NCI-H1092 (cell line): ENCODE data around the gene SLC24A2.

Experiments used
- DNase-seq: peaks from one replicate; lab custom pipeline; 2025; lab: John Stamatoyannopoulos, UW

Gene SLC24A2

DNA sequence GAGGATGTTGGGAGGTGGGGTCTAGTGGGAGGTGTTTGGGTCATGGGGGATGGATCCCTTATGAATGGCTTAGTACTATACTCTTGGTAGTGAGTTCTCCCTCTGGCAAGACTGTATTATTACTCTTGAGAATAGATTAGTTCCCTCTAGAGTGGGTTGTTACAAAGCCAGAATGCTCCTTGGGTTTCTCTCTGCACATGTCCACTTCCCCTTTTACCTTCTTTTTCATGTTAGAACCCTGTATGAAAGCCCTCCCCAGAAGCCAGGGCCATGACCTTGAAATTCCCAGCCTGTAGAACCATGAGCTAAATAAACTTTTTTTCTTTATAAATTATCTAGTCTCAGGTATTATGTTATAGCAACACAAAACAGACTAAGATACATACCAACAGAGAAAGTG is 31.1 kb downstream of the SLC24A2 start:
- no peak for DNase-seq

DNA sequence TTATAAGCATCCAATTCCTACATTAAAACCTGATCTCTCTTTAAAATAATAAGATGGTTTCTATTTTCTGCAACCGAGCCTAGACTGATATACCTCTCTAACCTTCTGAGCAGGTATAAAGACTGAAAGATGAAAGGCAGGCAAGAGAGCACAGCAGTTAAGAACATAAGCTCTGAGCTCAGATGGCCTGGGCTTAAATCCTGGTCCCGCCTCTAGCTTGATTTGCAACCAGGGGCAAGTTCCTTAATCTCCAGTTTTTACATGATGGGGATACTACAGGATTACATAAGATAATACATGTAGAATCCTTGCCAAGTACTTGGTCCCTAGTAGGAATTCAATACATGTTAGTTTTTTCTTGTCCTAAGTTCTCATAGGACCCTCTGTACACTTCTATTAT is 33.9 kb downstream of the SLC24A2 start:
- no peak for DNase-seq

DNA sequence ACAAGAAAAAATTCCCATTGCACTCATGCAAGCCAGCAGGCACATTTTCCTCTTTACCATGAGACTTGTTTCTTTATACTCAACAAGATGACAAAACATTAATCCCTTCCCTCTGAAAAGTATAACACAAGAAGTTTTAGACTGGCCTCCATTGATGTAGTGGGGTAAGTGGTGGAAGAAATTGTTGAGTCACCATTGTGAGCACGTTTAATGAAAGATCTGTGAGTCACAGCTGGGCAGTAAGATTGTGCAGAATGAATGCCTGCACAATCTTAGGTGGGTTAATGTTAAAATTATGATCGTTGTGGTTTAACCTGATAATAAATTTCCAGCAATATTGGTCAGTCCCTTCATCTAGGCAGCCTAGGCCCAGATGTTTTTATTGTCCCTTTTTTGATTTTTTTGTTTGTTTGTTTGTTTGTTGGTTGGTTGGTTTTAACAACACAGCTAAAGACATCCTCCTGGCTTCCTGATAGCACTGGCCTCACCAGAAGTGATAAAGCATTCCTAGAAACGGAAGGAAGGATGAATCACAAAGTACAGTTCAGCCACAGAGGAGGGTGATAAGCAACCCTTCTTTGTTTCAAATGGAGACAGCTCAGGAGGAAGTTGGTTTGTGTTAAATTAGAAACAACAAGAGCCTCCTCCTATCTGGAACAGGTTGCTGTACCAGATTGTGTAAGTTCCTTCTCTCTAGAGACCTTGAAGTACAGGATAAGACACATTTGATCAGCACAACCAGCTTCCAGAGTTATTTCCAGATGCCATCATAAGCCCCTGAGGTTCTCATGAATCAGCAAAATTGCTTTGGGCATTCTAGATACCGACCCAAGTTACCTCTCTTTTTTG is 40.3 kb downstream of the SLC24A2 start:
- no peak for DNase-seq

DNA sequence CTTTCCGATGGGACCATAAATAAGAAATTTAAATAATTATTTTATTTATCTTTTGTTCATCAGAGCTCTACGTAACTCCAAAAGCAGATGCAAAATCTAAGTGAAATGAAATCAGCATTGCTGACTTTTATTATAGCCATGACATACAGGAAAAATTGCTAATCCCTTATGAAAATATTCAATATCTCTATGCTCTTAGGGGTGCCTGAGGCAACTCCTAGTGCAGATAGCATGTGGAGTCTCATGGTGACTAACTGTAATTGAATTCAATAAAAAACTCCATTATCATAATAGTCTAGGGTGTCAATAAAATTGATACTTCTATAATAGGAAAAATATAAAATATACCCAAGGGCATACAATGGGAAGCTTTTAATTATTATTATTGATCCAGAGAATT is 42.6 kb downstream of the SLC24A2 start:
- DNase-seq = no peak

DNA sequence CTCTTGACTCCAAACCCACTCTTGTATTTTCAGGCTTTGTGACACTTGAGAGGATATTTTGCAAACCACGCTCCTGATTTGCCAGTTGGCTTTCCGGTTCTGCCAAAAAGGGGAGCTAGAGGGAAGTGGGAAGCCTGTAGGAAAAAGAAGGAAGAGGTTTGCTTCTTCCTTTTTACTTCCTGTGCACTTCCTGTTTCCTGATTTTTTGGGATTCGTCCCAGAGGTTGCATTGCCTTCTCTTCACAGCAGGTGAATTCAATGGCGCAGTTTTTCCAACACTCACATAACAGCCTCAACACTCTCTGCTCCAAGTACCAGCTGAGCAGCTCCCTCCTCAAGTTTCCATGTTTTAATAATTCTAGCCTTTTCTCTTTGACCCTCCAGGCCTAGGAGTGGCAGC is 47.7 kb downstream of the SLC24A2 start:
- no peak for DNase-seq
